Islet of Langerhans (tissue), 1 donor: ENCODE measurements around the gene BEST3.

ENCODE experiments used
- FAIRE-seq: peaks from one replicate; lab custom pipeline; 2011; peaks lifted over from hg19 to GRCh38; lab: Jason Lieb, UNC

Gene BEST3

GRCh38 chr12:69698769-69699540 lies at the start of gene BEST3:
Gene BEST3 (minus strand): TSS chr12:69699303. CDS start chr12:69697798, 1,505 bp downstream.
- FAIRE-seq: peak; percentile 24

- no peak for FAIRE-seq
Measured at GRCh38 chr12:69744109-69744508, 45.0 kb upstream of the BEST3 start.

- FAIRE-seq: peak; percentile 21
Measured at GRCh38 chr12:69739287-69740191, 40.4 kb upstream of the BEST3 start.

DNA sequence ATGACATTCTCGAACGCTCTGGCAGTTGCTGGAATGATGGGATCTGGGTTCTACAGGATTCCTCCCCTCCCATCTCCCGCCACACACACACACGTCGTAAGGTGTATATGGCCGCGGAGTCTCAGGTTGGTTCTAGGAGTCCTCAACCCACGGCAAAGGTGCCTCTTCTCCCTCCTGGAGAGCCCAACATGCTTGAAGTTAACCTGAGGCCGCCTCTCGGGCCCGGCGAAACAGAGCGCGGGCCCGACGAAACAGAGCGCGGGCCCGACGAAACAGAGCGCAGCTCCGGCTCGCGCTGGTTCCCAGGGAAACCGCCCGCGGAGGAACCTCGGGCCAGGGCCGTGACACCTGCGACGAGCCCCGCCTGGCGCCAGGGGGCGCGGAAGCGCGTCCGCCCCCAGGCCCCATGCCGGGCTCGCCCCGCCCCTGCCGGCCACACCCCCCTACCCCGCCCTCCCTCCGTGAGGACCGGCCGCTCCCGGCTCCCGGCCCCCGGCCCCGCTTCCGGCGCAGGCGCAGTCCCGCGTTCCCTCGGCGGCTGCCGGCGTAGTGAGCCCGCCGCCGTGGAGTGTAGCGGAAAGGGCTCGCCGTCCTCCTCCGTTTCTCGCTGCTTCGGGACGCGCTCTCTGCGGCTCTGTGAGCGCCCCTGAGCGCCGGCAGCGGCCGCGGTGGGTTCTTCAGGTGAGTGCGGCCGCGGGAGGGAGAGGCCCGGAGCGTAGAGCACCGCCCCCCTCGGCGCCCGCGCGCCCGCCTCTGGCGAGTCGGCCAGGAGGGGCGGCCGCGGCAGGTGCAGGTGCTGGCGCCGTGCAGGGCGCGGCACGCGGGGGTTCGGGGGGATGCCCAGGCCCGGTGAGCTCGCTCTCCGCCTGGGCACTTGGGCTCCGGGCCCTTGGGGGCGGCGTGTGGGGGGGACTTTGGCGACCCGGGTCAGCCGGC lies 39.5 kb upstream of the BEST3 start, which contains the start of gene RAB3IP:
Gene RAB3IP, plus strand, starts transcription at position 510 of the 936 bp plus-strand sequence. CDS start 16,549 bp downstream, outside the sequence.
- FAIRE-seq: no peak

- FAIRE-seq: no peak
Measured at GRCh38 chr12:69733638-69734037, 34.5 kb upstream of the BEST3 start.

GRCh38 chr12:69732088-69732487 lies 33.0 kb upstream of the BEST3 start:
- FAIRE-seq: no peak

- FAIRE-seq: no peak
Measured at GRCh38 chr12:69726922-69727321, 27.8 kb upstream of the BEST3 start.

- peak; percentile 70 for FAIRE-seq
Measured at GRCh38 chr12:69720750-69721149, 21.6 kb upstream of the BEST3 start.

- FAIRE-seq: peak; percentile 98
Measured at GRCh38 chr12:69719336-69720316, 20.5 kb upstream of the BEST3 start.

- no peak for FAIRE-seq
Measured at GRCh38 chr12:69714542-69714941, 15.4 kb upstream of the BEST3 start.

DNA sequence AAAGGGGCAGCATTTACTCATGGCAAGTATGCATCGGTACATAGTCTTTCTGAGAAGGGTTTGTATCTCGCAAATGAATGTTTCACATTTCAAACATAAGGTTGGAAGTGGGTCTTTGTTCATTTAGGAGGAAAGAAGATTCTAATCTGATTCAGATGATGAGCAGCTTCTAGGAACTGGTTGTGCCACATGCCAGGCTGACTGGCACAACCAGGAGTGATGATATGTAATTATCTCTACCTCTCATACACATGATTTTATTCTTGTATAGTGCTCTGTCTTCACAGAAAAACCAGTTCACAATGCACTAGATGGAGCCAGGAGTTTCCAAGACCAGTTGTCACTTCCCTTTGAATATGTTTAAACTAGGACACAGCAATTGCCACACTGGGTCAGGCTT lies 13.7 kb upstream of the BEST3 start:
- no peak for FAIRE-seq

DNA sequence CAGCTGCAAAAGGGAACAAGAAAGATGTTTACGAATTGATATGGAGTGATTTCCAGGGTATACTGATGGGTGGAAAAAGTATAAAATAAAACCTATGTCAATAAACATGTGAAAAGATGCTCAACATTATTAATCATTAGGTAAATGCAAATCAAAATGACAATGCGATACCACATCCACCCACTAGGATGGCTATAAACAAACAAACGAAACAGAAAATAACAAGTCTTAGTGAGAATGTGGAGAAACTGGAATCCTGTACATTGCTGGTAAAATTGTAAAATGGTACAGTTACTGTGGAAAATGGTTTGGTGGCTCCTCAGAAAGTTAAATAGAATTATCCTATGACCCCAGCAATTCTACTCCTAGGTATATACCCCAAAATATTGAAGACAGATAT lies 9.5 kb upstream of the BEST3 start:
- FAIRE-seq: no peak

GRCh38 chr12:69704357-69704756 lies 5.3 kb upstream of the BEST3 start:
- FAIRE-seq: no peak

- no peak for FAIRE-seq
Measured at GRCh38 chr12:69703146-69703642, 4.1 kb upstream of the BEST3 start.

DNA sequence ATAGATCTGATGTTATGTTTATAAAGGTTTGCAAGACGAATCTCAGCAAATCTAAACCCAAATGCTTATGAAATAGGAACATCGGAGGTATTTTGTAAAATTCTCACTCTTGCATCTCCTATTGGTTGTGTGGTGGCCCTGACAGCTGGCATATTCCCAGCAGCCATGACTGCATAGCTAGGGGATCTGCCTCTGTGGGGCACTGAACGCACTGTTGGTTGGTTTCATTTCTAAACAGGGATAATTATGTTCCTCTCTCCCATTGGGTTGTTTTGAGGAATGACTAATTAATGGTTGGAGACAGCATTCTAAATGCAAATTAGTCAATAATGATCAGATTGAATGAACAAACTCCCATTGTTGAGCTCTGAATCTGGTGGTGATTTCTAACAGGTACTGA lies 2.7 kb upstream of the BEST3 start:
- peak; percentile 86 for FAIRE-seq

- no peak for FAIRE-seq
Measured at GRCh38 chr12:69698054-69698453, 1.0 kb downstream of the BEST3 start.

- no peak for FAIRE-seq
Measured at GRCh38 chr12:69694123-69694522, 5.0 kb downstream of the BEST3 start.

DNA sequence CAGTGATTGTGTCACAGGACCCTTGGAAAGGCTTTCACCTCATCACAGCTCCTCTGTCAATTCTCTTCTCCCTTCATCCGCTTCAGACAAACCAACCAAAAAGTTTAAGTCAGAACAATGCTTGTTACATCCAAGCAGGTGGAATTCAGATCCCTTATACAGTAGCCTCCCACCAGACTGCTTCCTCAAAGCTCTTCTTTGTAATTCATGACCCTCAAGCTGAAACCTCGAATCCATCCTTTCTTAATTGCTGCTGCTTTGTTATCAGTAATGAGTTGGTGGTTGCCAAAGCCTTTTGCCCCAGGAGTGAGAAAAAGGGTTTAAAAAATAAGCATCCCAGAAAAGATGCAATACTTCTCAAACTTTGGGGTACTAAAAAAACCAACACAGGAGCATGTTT lies 9.5 kb downstream of the BEST3 start:
- no peak for FAIRE-seq

- no peak for FAIRE-seq
Measured at GRCh38 chr12:69688471-69689427, 10.4 kb downstream of the BEST3 start.
